SU-DHL-6 (cell line): ENCODE measurements around the gene GRAMD1A.

Source experiments
- EZH2phosphoT487 ChIP-seq: fragments of 200-600 bp; sonication (generic), shearing (Covaris generic); conservative IDR thresholded peaks from 2 replicates; pipeline ENCODE4 v1.6.1; 2018; ENCODE audit warnings: mild to moderate bottlenecking, antibody characterized with exemption, low read length, moderate library complexity, mixed read lengths
- TF ChIP-seq, protein P1 (sequence below): fragments of 200-600 bp; sonication (generic); IDR thresholded peaks from one replicate; pipeline ENCODE4 v1.5.1; 2017; ENCODE audit warnings: antibody characterized with exemption, mild to moderate bottlenecking, low read length, moderate library complexity; ENCODE audit not compliant: insufficient read depth, poor library complexity, severe bottlenecking

DNA sequence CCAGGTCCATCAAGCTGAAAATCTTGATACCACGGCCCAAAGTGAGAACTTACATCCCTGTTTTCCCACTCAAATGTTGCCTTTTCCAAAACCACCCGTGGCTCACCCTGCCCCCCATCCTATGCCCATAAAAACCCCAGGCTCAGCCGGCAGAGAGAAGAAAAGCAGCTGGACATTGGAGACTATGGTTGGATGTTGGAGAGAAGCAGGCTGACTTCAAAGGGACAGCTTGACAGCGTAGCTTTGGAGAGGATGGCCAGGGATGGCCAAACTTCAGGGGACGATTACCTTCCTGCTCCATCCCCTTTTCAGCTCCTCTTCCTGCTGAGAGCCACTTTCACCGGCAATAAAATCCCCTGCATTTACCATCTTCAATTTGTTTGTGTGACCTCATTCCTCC is 32.6 kb upstream of the GRAMD1A start:
- TF ChIP-seq, protein P1, sequence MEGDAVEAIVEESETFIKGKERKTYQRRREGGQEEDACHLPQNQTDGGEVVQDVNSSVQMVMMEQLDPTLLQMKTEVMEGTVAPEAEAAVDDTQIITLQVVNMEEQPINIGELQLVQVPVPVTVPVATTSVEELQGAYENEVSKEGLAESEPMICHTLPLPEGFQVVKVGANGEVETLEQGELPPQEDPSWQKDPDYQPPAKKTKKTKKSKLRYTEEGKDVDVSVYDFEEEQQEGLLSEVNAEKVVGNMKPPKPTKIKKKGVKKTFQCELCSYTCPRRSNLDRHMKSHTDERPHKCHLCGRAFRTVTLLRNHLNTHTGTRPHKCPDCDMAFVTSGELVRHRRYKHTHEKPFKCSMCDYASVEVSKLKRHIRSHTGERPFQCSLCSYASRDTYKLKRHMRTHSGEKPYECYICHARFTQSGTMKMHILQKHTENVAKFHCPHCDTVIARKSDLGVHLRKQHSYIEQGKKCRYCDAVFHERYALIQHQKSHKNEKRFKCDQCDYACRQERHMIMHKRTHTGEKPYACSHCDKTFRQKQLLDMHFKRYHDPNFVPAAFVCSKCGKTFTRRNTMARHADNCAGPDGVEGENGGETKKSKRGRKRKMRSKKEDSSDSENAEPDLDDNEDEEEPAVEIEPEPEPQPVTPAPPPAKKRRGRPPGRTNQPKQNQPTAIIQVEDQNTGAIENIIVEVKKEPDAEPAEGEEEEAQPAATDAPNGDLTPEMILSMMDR = no peak
- TF ChIP-seq EZH2phosphoT487 = no peak
